HepG2 (cell line): Measurements from ENCODE around the gene ITCH. TPM values are rescaled to one million over a fixed set of nuclear protein-coding genes. Genes with fewer than 3 reads are reported as not detected.

Experiments used
- JUND ChIP-seq: sonication (generic); formaldehyde crosslinking; IDR thresholded peaks from 2 replicates; pipeline ENCODE4 v1.8.0; 2022; ENCODE audit warnings: mild to moderate bottlenecking, missing genetic modification reagents
- PLRG1 ChIP-seq: fragments of 450-650 bp; conservative IDR thresholded peaks from 2 replicates; pipeline ENCODE4 v1.6.1; 2016
- SIX1 ChIP-seq: sonication (generic); formaldehyde crosslinking; IDR thresholded peaks from 2 replicates; pipeline ENCODE4 v1.4.0; 2020; ENCODE audit warnings: missing genetic modification reagents, borderline replicate concordance
- ZNF567 ChIP-seq: sonication (generic); formaldehyde crosslinking; IDR thresholded peaks from 2 replicates; pipeline ENCODE4 v1.8.1; 2023; ENCODE audit warnings: mild to moderate bottlenecking, missing genetic modification reagents, borderline replicate concordance
- ZNF83 ChIP-seq: sonication (generic); formaldehyde crosslinking; IDR thresholded peaks from 2 replicates; pipeline ENCODE4 v1.4.0; 2020; ENCODE audit warnings: missing genetic modification reagents, mild to moderate bottlenecking, borderline replicate concordance
- polyA plus RNA-seq, 8 experiments: library from polyadenylated mRNA; depleted of rRNA in 3 of 8; stranded (reverse) in 7 of 8; unstranded in 1 of 8; fragments of >200 nt; fragmentation: Illumina TruSeq in 4 of 8; extraction: Trizol in 4 of 8; gene quantifications; 2 replicates each; pipeline versions ENCODE4 v1.2.1 to v1.2.3, GENCODE V29; 2011 to 2016; ENCODE audit warnings: low read depth in 4 of 8, missing spikeins in 1 of 8, mixed read lengths in 1 of 8; ENCODE audit not compliant: insufficient read depth in 1 of 8
- total RNA-seq, 5 experiments: library from RNA; depleted of rRNA; stranded (reverse); fragments of >200 nt; fragmentation: Illumina TruSeq; extraction: Trizol; gene quantifications; 2 replicates each; pipeline ENCODE4 v1.2.3, GENCODE V29; 2016; ENCODE audit warnings: low read depth in 1 of 5
- TF ChIP-seq, protein P1 (sequence below): sonication (generic); formaldehyde crosslinking; IDR thresholded peaks from 2 replicates; pipeline ENCODE4 v1.5.0; 2020; ENCODE audit warnings: mild to moderate bottlenecking, missing genetic modification reagents
- TF ChIP-seq, protein P2 (sequence below): sonication (generic); formaldehyde crosslinking; IDR thresholded peaks from 2 replicates; pipeline ENCODE4 v1.4.0; 2020; ENCODE audit warnings: missing genetic modification reagents, mild to moderate bottlenecking, borderline replicate concordance
- TF ChIP-seq, protein P3 (sequence below), 2 experiments: fragments of 450-650 bp in 1 of 2; sonication (generic) in 1 of 2; formaldehyde crosslinking in 1 of 2; IDR thresholded peaks; 2 replicates each; pipeline versions ENCODE4 v1.6.1 to v1.8.0; 2016 to 2022; ENCODE audit warnings: antibody characterized with exemption in 1 of 2, mild to moderate bottlenecking in 1 of 2, missing genetic modification reagents in 1 of 2
- TF ChIP-seq, protein P4 (sequence below): sonication (generic); formaldehyde crosslinking; IDR thresholded peaks from 2 replicates; pipeline ENCODE4 v1.4.0; 2020; ENCODE audit warnings: mild to moderate bottlenecking, missing genetic modification reagents, borderline replicate concordance

The ITCH gene
- total and polyA plus RNA-seq, 2 of the 13 experiments (the other 11 are each of a cell fraction or from before 2014, with no cell fraction given), result 20.5 to 112 TPM

DNA sequence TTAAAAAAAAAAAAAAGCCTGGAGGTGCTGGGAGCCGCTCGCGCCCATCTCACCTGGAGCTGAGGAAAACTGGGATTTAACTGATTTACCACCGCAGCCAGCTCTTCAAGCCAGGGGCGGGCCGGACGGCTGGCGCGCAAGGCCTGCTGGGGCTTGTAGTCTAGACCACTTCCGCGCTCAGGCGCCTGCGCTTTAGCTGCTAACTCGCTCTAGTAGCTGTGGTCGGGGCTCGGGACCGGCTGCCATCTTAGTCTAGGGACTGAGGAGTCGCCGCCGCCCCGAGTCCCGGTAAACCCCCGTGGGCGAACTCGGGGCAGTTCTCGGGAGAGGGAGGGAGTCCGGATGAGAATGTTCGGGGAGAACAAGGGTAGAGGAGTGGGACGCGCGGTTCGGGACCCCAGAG, at the start of gene ITCH (continued):
- TF ChIP-seq, protein P1, sequence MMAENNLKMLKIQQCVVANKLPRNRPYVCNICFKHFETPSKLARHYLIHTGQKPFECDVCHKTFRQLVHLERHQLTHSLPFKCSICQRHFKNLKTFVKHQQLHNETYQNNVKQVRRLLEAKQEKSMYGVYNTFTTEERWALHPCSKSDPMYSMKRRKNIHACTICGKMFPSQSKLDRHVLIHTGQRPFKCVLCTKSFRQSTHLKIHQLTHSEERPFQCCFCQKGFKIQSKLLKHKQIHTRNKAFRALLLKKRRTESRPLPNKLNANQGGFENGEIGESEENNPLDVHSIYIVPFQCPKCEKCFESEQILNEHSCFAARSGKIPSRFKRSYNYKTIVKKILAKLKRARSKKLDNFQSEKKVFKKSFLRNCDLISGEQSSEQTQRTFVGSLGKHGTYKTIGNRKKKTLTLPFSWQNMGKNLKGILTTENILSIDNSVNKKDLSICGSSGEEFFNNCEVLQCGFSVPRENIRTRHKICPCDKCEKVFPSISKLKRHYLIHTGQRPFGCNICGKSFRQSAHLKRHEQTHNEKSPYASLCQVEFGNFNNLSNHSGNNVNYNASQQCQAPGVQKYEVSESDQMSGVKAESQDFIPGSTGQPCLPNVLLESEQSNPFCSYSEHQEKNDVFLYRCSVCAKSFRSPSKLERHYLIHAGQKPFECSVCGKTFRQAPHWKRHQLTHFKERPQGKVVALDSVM (CRISPR knock-in tag), result no peak
- TF ChIP-seq SIX1 (peak; percentile 40; the same call in 1 of the 2 replicates), ZNF83 (0 out of 2 replicates have a peak, but pooled peaks have one; percentile 75), PLRG1 (no peak), ZNF567 (CRISPR knock-in tag) (no peak), JUND (no peak)
- TF ChIP-seq, protein P2, sequence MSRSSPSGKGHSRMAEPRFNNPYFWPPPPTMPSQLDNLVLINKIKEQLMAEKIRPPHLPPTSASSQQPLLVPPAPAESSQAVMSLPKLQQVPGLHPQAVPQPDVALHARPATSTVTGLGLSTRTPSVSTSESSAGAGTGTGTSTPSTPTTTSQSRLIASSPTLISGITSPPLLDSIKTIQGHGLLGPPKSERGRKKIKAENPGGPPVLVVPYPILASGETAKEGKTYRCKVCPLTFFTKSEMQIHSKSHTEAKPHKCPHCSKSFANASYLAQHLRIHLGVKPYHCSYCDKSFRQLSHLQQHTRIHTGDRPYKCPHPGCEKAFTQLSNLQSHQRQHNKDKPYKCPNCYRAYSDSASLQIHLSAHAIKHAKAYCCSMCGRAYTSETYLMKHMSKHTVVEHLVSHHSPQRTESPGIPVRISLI (CRISPR knock-in tag), result peak; percentile 88; the same call in 1 of the 2 replicates
- TF ChIP-seq, protein P3, sequence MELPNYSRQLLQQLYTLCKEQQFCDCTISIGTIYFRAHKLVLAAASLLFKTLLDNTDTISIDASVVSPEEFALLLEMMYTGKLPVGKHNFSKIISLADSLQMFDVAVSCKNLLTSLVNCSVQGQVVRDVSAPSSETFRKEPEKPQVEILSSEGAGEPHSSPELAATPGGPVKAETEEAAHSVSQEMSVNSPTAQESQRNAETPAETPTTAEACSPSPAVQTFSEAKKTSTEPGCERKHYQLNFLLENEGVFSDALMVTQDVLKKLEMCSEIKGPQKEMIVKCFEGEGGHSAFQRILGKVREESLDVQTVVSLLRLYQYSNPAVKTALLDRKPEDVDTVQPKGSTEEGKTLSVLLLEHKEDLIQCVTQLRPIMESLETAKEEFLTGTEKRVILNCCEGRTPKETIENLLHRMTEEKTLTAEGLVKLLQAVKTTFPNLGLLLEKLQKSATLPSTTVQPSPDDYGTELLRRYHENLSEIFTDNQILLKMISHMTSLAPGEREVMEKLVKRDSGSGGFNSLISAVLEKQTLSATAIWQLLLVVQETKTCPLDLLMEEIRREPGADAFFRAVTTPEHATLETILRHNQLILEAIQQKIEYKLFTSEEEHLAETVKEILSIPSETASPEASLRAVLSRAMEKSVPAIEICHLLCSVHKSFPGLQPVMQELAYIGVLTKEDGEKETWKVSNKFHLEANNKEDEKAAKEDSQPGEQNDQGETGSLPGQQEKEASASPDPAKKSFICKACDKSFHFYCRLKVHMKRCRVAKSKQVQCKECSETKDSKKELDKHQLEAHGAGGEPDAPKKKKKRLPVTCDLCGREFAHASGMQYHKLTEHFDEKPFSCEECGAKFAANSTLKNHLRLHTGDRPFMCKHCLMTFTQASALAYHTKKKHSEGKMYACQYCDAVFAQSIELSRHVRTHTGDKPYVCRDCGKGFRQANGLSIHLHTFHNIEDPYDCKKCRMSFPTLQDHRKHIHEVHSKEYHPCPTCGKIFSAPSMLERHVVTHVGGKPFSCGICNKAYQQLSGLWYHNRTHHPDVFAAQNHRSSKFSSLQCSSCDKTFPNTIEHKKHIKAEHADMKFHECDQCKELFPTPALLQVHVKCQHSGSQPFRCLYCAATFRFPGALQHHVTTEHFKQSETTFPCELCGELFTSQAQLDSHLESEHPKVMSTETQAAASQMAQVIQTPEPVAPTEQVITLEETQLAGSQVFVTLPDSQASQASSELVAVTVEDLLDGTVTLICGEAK (IDR thresholded peaks at IDR 0.05), result no peak
- TF ChIP-seq, protein P3 (CRISPR knock-in tag; IDR thresholded peaks at IDR 0.05), result peak; percentile 89
- TF ChIP-seq, protein P4, sequence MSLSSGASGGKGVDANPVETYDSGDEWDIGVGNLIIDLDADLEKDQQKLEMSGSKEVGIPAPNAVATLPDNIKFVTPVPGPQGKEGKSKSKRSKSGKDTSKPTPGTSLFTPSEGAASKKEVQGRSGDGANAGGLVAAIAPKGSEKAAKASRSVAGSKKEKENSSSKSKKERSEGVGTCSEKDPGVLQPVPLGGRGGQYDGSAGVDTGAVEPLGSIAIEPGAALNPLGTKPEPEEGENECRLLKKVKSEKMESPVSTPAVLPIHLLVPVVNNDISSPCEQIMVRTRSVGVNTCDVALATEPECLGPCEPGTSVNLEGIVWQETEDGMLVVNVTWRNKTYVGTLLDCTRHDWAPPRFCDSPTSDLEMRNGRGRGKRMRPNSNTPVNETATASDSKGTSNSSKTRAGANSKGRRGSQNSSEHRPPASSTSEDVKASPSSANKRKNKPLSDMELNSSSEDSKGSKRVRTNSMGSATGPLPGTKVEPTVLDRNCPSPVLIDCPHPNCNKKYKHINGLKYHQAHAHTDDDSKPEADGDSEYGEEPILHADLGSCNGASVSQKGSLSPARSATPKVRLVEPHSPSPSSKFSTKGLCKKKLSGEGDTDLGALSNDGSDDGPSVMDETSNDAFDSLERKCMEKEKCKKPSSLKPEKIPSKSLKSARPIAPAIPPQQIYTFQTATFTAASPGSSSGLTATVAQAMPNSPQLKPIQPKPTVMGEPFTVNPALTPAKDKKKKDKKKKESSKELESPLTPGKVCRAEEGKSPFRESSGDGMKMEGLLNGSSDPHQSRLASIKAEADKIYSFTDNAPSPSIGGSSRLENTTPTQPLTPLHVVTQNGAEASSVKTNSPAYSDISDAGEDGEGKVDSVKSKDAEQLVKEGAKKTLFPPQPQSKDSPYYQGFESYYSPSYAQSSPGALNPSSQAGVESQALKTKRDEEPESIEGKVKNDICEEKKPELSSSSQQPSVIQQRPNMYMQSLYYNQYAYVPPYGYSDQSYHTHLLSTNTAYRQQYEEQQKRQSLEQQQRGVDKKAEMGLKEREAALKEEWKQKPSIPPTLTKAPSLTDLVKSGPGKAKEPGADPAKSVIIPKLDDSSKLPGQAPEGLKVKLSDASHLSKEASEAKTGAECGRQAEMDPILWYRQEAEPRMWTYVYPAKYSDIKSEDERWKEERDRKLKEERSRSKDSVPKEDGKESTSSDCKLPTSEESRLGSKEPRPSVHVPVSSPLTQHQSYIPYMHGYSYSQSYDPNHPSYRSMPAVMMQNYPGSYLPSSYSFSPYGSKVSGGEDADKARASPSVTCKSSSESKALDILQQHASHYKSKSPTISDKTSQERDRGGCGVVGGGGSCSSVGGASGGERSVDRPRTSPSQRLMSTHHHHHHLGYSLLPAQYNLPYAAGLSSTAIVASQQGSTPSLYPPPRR (CRISPR knock-in tag), result no peak; the same call in 1 of the 2 replicates
